ENCODE results near the gene TTC33.

TTC33 gene

DNA sequence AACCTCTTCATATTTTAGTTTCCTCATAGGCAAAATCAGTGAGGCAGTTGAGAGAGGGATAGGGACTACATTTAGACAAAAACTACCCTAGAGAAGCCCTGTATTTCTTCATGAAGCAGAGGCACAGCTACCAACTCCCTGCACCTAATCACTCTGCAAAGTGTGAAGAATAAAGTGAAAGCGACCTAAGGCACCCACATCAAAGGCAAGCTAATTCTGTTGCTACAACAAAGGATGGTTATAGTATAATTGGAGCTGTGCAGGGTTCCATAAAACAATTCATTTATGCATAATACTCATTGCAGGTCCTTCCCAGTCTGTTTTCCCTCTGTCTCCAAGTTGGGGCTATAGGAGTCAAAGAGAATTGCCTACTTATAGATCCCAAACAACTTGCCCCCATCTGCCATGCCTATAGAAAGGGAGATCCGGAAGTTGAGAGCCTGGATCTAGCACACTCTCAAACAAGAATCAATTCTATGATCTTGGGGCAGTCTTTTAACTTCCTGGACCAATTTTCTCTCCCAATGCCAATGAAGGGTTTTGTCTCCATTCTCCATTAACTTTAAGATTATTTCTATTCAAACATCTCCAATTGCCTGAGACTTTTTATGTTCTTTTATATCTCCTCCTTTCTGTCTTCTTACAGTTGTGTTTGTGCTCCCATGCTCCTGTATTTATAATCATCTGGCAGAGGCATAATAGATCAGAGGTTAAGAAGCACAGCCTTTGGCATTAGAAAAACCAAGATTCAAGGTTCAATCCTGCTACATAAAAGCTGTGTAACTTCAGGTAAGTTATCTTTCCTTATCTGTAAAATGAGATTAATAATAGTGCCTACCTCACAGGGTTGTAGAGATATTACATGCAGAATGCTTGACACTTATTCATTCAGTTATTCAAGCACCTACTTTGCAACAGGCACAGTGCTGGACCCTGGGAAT lies 132.0 kb downstream of the TTC33 start:
- Histone ChIP-seq H3F3A (ENCODE audit: insufficient read depth) (no peaks in the 10 kb centered on the region), H3K27ac (ENCODE audit: low read depth, low read length) (no peak overlapping the region), H3K9me3 (ENCODE audit: insufficient read depth, low read length) (no peaks in the 10 kb centered on the region), H3K27me3 (ENCODE audit: low read length) (no peaks in the 10 kb centered on the region), H4K20me1 (ENCODE audit: low read depth, low read length) (no peaks in the 10 kb centered on the region), H3K4me2 (ENCODE audit: low read depth, low read length, poor library complexity, severe bottlenecking) (no peak overlapping the region), H3K9me2 (replicated peaks; ENCODE audit: insufficient read depth, low read length) (no peaks in the 10 kb centered on the region), H3K79me2 (ENCODE audit: insufficient read depth, low read length) (no peaks in the 10 kb centered on the region), H2AFZ (ENCODE audit: low read depth, low read length, severe bottlenecking) (no peak overlapping the region), H3K9ac (ENCODE audit: low read length) (no peak overlapping the region), H3K4me3 (ENCODE audit: insufficient read depth, low read length, poor library complexity, severe bottlenecking) (no peak overlapping the region), H3K36me3 (ENCODE audit: low read length) (no peaks in the 10 kb centered on the region)
- TF ChIP-seq EZH2phosphoT487 (conservative IDR thresholded peaks at IDR 0.05; ENCODE audit: low read length) = no peak
- no peak for TF ChIP-seq CTCF (IDR thresholded peaks at IDR 0.05; ENCODE audit: insufficient read depth, low read length, poor library complexity, severe bottlenecking)

DNA sequence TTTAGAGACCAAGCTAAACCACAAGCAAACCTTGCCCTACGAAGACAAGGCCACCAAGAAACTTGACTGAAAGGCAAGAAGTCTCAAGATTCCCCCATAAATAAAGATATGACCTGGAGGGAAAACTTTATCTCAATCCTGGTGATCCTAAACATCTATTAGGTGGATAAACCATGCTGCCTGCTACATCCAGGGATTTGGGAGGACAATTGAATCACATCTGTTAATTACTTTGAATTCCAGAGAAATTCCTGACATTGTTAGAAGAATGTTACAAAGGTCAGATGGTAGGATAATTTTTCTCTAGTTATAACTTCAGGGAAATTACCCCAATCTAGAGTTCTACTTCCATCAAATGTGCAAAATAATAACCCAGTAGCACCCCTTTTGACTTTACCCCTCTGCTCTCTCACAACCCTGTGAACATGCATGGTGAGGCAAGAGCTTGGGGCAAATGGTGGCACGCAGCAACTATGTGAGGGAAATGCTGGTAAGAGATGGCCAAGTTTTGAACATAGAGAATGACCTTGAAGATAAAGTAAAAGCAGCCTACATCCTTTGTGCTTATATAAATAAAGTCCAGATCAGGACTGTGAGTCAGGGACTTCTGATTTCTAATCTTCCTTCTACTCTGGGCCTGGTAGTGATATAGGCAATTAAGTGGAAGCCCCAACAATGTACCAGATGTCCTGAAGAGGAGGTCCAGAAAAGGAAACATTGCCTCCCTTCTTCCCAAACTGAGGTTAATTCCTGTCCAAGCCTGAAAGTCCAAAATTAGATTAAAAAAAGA lies 133.1 kb downstream of the TTC33 start:
- Histone ChIP-seq H3K9ac (ENCODE audit: low read length) (no peak overlapping the region), H4K20me1 (ENCODE audit: low read depth, low read length) (no peaks in the 10 kb centered on the region), H3K4me3 (ENCODE audit: insufficient read depth, low read length, poor library complexity, severe bottlenecking) (no peak overlapping the region), H3F3A (ENCODE audit: insufficient read depth) (no peaks in the 10 kb centered on the region), H3K9me2 (replicated peaks; ENCODE audit: insufficient read depth, low read length) (no peaks in the 10 kb centered on the region), H2AFZ (ENCODE audit: low read depth, low read length, severe bottlenecking) (no peak overlapping the region), H3K27ac (ENCODE audit: low read depth, low read length) (no peak overlapping the region), H3K27me3 (ENCODE audit: low read length) (no peaks in the 10 kb centered on the region), H3K79me2 (ENCODE audit: insufficient read depth, low read length) (no peaks in the 10 kb centered on the region), H3K36me3 (ENCODE audit: low read length) (no peaks in the 10 kb centered on the region), H3K4me2 (ENCODE audit: low read depth, low read length, poor library complexity, severe bottlenecking) (no peak overlapping the region), H3K9me3 (ENCODE audit: insufficient read depth, low read length) (no peaks in the 10 kb centered on the region)
- TF ChIP-seq EZH2phosphoT487 (conservative IDR thresholded peaks at IDR 0.05; ENCODE audit: low read length) = no peak
- TF ChIP-seq CTCF (IDR thresholded peaks at IDR 0.05; ENCODE audit: insufficient read depth, low read length, poor library complexity, severe bottlenecking) = no peak

DNA sequence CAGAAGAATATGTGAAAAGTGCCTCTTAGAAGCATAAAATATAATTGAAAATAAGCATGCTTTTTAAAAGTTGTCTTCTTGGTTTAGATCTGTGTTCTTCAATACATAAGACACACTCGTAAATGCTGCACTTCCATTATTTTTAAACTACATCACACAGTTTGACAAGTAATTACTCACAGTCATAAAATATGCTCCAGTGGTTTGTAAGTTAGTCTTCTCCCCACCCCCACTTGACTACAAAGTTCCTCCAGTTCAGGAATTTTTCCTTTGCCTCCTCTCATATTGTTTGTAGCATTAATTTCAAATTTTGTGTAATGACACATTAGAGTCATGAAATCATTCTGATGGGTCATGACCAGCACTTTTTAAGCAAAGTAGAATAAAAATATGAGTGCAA lies 136.3 kb downstream of the TTC33 start:
- no peaks in the 10 kb centered on the region for H3F3A ChIP-seq (ENCODE audit: insufficient read depth)
- no peaks in the 10 kb centered on the region for H3K9me3 ChIP-seq (ENCODE audit: insufficient read depth, low read length)
- no peaks in the 10 kb centered on the region for H3K36me3 ChIP-seq (ENCODE audit: low read length)
- TF ChIP-seq CTCF (IDR thresholded peaks at IDR 0.05; ENCODE audit: insufficient read depth, low read length, poor library complexity, severe bottlenecking) = no peak
- TF ChIP-seq EZH2phosphoT487 (conservative IDR thresholded peaks at IDR 0.05; ENCODE audit: low read length) = no peak
- no peak overlapping the region for H2AFZ ChIP-seq (ENCODE audit: low read depth, low read length, severe bottlenecking)
- H3K4me3 ChIP-seq (ENCODE audit: insufficient read depth, low read length, poor library complexity, severe bottlenecking) = no peak overlapping the region
- H4K20me1 ChIP-seq (ENCODE audit: low read depth, low read length) = no peaks in the 10 kb centered on the region
- H3K9me2 ChIP-seq (replicated peaks; ENCODE audit: insufficient read depth, low read length) = no peaks in the 10 kb centered on the region
- H3K4me2 ChIP-seq (ENCODE audit: low read depth, low read length, poor library complexity, severe bottlenecking) = no peak overlapping the region
- H3K79me2 ChIP-seq (ENCODE audit: insufficient read depth, low read length) = no peaks in the 10 kb centered on the region
- H3K9ac ChIP-seq (ENCODE audit: low read length) = no peak overlapping the region
- no peaks in the 10 kb centered on the region for H3K27me3 ChIP-seq (ENCODE audit: low read length)
- H3K27ac ChIP-seq (ENCODE audit: low read depth, low read length) = no peak overlapping the region

Data from SU-DHL-6 (cell line).